ENCODE measurements around the gene TMEM179.

The TMEM179 gene

GRCh38 chr14:104554088-104554607 lies 50.4 kb downstream of the TMEM179 start:
- no peak for DNase-seq

- DNase-seq = no peak
These were observed 51.1 kb downstream of the TMEM179 start for GRCh38 chr14:104553166-104554087.

- DNase-seq = no peak
These were observed 51.8 kb downstream of the TMEM179 start for GRCh38 chr14:104552738-104553125.

- DNase-seq = no peak
These were observed 52.5 kb downstream of the TMEM179 start for GRCh38 chr14:104551851-104552737.

- no peak for DNase-seq
These were observed 53.5 kb downstream of the TMEM179 start for GRCh38 chr14:104550861-104551728.

- no peak for DNase-seq
These were observed 54.2 kb downstream of the TMEM179 start for GRCh38 chr14:104550340-104550860.

GRCh38 chr14:104549536-104550339 lies 54.8 kb downstream of the TMEM179 start:
- no peak for DNase-seq

- no peak for DNase-seq
These were observed 55.6 kb downstream of the TMEM179 start for GRCh38 chr14:104548802-104549535.

GRCh38 chr14:104547998-104548700 lies 56.4 kb downstream of the TMEM179 start:
- no peak for DNase-seq

- no peak for DNase-seq
These were observed 57.1 kb downstream of the TMEM179 start for GRCh38 chr14:104547310-104547997.

- no peak for DNase-seq
These were observed 57.8 kb downstream of the TMEM179 start for GRCh38 chr14:104546591-104547309.

GRCh38 chr14:104545942-104546501 lies 58.5 kb downstream of the TMEM179 start:
- DNase-seq = no peak

GRCh38 chr14:104545151-104545941 lies 59.2 kb downstream of the TMEM179 start:
- DNase-seq = no peak

GRCh38 chr14:104544362-104544961 lies 60.1 kb downstream of the TMEM179 start:
- DNase-seq = no peak

- DNase-seq = no peak
These were observed 61.4 kb downstream of the TMEM179 start for GRCh38 chr14:104542871-104543830.
